Measurements from ENCODE around the gene MYL11.
A peak's percentile ranks its signal among the peaks of the same experiment; 100 is the strongest.

Gene MYL11

GRCh38 chr16:30397056-30397455 is 22.5 kb downstream of the MYL11 start:
- no peak for DNase-seq

- no peak for DNase-seq
Measured at GRCh38 chr16:30397776-30398660, 23.4 kb downstream of the MYL11 start.

- no peak for DNase-seq
Measured at GRCh38 chr16:30398661-30399434, 24.2 kb downstream of the MYL11 start.

GRCh38 chr16:30399435-30400186 is 25.0 kb downstream of the MYL11 start:
- no peak for DNase-seq

- DNase-seq: no peak
Measured at GRCh38 chr16:30401768-30402425, 27.3 kb downstream of the MYL11 start.

- no peak for DNase-seq
Measured at GRCh38 chr16:30406795-30407101, 32.1 kb downstream of the MYL11 start.

GRCh38 chr16:30407102-30407803 is 32.7 kb downstream of the MYL11 start, which contains the start of gene ZNF771:
TSS of gene ZNF771 (plus strand) at chr16:30407606. CDS start at chr16:30408054, 448 bp downstream.
- DNase-seq: peak; percentile 81

GRCh38 chr16:30407804-30408534 is 33.4 kb downstream of the MYL11 start:
- DNase-seq: no peak

- peak; percentile 65 for DNase-seq
Measured at GRCh38 chr16:30409125-30410060, 34.8 kb downstream of the MYL11 start.

GRCh38 chr16:30413112-30413806 is 38.7 kb downstream of the MYL11 start:
- no peak for DNase-seq

GRCh38 chr16:30414159-30414558 is 39.6 kb downstream of the MYL11 start:
- no peak for DNase-seq

- DNase-seq: no peak
Measured at GRCh38 chr16:30416047-30416603, 41.5 kb downstream of the MYL11 start.

GRCh38 chr16:30416624-30417528 is 42.3 kb downstream of the MYL11 start:
- no peak for DNase-seq

GRCh38 chr16:30417529-30418349 is 43.1 kb downstream of the MYL11 start:
- DNase-seq: peak; percentile 64

GRCh38 chr16:30418350-30419181 is 44.0 kb downstream of the MYL11 start:
- DNase-seq: no peak

- no peak for DNase-seq
Measured at GRCh38 chr16:30421010-30421409, 46.4 kb downstream of the MYL11 start.

All from kidney glomerular epithelial cell (primary cell).